ENCODE results near the gene GRAMD1B. TPM values are rescaled to one million over a fixed set of nuclear protein-coding genes. Genes with fewer than 3 reads are reported as not detected.
A peak's percentile ranks its signal among the peaks of the same experiment; 100 is the strongest.

Gene GRAMD1B
- total RNA-seq, 1 experiment from 2014 or later = 1.2 TPM

GRCh38 chr11:123588117-123588863, 158.2 kb downstream of the GRAMD1B start:
- H3K36me3 ChIP-seq (ENCODE audit: control insufficient read depth, insufficient read depth, low read length) = no peaks in the 10 kb centered on the region
- TSS peak; percentile 94 for BruUV-seq (replicated peaks)
- H3K4me3 ChIP-seq (ENCODE audit: low read depth, low read length) = 0 out of 2 replicates have a peak overlapping the region, but pooled peaks have one; percentile 1
- TF ChIP-seq CTCF (IDR thresholded peaks at IDR 0.05; ENCODE audit: insufficient read depth in 1 of 2, low read depth in 1 of 2, low read length in 1 of 2, severe bottlenecking in 1 of 2, unreplicated experiment in 1 of 2) = no peak
- DNase-seq = peak; percentile 82 to 92
- Mint-ChIP-seq H3K27ac (ENCODE audit: unreplicated experiment) (peak overlapping the region; percentile 85), H3K27me3 (ENCODE audit: insufficient read depth, unreplicated experiment) (peaks cover 2% of the 10 kb centered on the region), H3K4me1 (ENCODE audit: low read depth, unreplicated experiment) (peaks cover 30% of the 10 kb centered on the region), H3K9me3 (ENCODE audit: unreplicated experiment) (no peaks in the 10 kb centered on the region), H3K4me3 (ENCODE audit: unreplicated experiment) (peak overlapping the region; percentile 18), H3K36me3 (ENCODE audit: insufficient read depth, unreplicated experiment) (no peaks in the 10 kb centered on the region)
- intact Hi-C loops (cut with micrococcal nuclease; ENCODE audit: unreplicated experiment) = loop anchor here (10.0 kb wide), 1 partner anchor 227 kb away; no protein-coding TSS in a partner anchor
- no peaks in the 10 kb centered on the region for H3K27me3 ChIP-seq (replicated peaks; ENCODE audit: control insufficient read depth, insufficient read depth, low read length)
- ChIA-PET POLR2A (no interaction called here), CTCF (interaction anchor here (0.9 kb wide), 1 partner anchor 11 kb away, joined by 5 read pairs; no protein-coding TSS in a partner anchor)
- no peaks in the 10 kb centered on the region for H3K9me3 ChIP-seq
- H3K4me1 ChIP-seq = peaks cover 48% of the 10 kb centered on the region

GRCh38 chr11:123588864-123589262, 158.8 kb downstream of the GRAMD1B start:
- H3K4me1 ChIP-seq = peaks cover 48% of the 10 kb centered on the region
- ChIA-PET POLR2A (no interaction called here), CTCF (no interaction called here)
- TF ChIP-seq CTCF (IDR thresholded peaks at IDR 0.05; ENCODE audit: insufficient read depth in 1 of 2, low read depth in 1 of 2, low read length in 1 of 2, severe bottlenecking in 1 of 2, unreplicated experiment in 1 of 2) = no peak
- H3K9me3 ChIP-seq = no peaks in the 10 kb centered on the region
- no peak for DNase-seq
- BruUV-seq (replicated peaks) = no TSS peak
- Mint-ChIP-seq H3K4me3 (ENCODE audit: unreplicated experiment) (no peak overlapping the region), H3K27me3 (ENCODE audit: insufficient read depth, unreplicated experiment) (peaks cover 2% of the 10 kb centered on the region), H3K36me3 (ENCODE audit: insufficient read depth, unreplicated experiment) (no peaks in the 10 kb centered on the region), H3K27ac (ENCODE audit: unreplicated experiment) (peak overlapping the region; percentile 85), H3K9me3 (ENCODE audit: unreplicated experiment) (no peaks in the 10 kb centered on the region), H3K4me1 (ENCODE audit: low read depth, unreplicated experiment) (peaks cover 30% of the 10 kb centered on the region)
- no peaks in the 10 kb centered on the region for H3K36me3 ChIP-seq (ENCODE audit: control insufficient read depth, insufficient read depth, low read length)
- H3K27me3 ChIP-seq (replicated peaks; ENCODE audit: control insufficient read depth, insufficient read depth, low read length) = no peaks in the 10 kb centered on the region
- intact Hi-C loops (cut with micrococcal nuclease; ENCODE audit: unreplicated experiment) = loop anchor here (10.0 kb wide), 1 partner anchor 226 kb away; no protein-coding TSS in a partner anchor
- no peak overlapping the region for H3K4me3 ChIP-seq (ENCODE audit: low read depth, low read length)

GRCh38 chr11:123590296-123590912, 160.3 kb downstream of the GRAMD1B start:
- Mint-ChIP-seq H3K4me3 (ENCODE audit: unreplicated experiment) (no peak overlapping the region), H3K27ac (ENCODE audit: unreplicated experiment) (no peak overlapping the region), H3K27me3 (ENCODE audit: insufficient read depth, unreplicated experiment) (peaks cover 2% of the 10 kb centered on the region), H3K36me3 (ENCODE audit: insufficient read depth, unreplicated experiment) (no peaks in the 10 kb centered on the region), H3K4me1 (ENCODE audit: low read depth, unreplicated experiment) (peaks cover 30% of the 10 kb centered on the region), H3K9me3 (ENCODE audit: unreplicated experiment) (no peaks in the 10 kb centered on the region)
- intact Hi-C loops (cut with micrococcal nuclease; ENCODE audit: unreplicated experiment) = no loop called here
- TF ChIP-seq CTCF (IDR thresholded peaks at IDR 0.05; ENCODE audit: insufficient read depth in 1 of 2, low read depth in 1 of 2, low read length in 1 of 2, severe bottlenecking in 1 of 2, unreplicated experiment in 1 of 2) = no peak
- ChIA-PET CTCF (no interaction called here), POLR2A (no interaction called here)
- no peaks in the 10 kb centered on the region for H3K9me3 ChIP-seq
- no TSS peak for BruUV-seq (replicated peaks)
- H3K4me1 ChIP-seq = peaks cover 38% of the 10 kb centered on the region
- H3K27me3 ChIP-seq (replicated peaks; ENCODE audit: control insufficient read depth, insufficient read depth, low read length) = no peaks in the 10 kb centered on the region
- no peak overlapping the region for H3K4me3 ChIP-seq (ENCODE audit: low read depth, low read length)
- no peaks in the 10 kb centered on the region for H3K36me3 ChIP-seq (ENCODE audit: control insufficient read depth, insufficient read depth, low read length)
- no peak for DNase-seq

Measured in Caco-2 (cell line).